ENCODE measurements around the gene AFAP1L1.

AFAP1L1 gene

GRCh38 chr5:149288436-149288835, 16.8 kb downstream of the AFAP1L1 start:
- DNase-seq = no peak

GRCh38 chr5:149289301-149289700, 17.6 kb downstream of the AFAP1L1 start:
- DNase-seq = peak; percentile 45

- no peak for DNase-seq
Measured at GRCh38 chr5:149294872-149295829, 23.5 kb downstream of the AFAP1L1 start.

- DNase-seq = no peak
Measured at GRCh38 chr5:149297340-149298025, 25.8 kb downstream of the AFAP1L1 start.

- DNase-seq = peak; percentile 17
Measured at GRCh38 chr5:149298163-149298562, 26.5 kb downstream of the AFAP1L1 start.

- DNase-seq = peak; percentile 86
Measured at GRCh38 chr5:149298842-149299404, 27.3 kb downstream of the AFAP1L1 start.

GRCh38 chr5:149299451-149300054, 27.9 kb downstream of the AFAP1L1 start:
- peak; percentile 19 for DNase-seq

GRCh38 chr5:149300441-149300840, 28.8 kb downstream of the AFAP1L1 start:
- DNase-seq = no peak

GRCh38 chr5:149301049-149301743, 29.5 kb downstream of the AFAP1L1 start:
- DNase-seq = no peak

- no peak for DNase-seq
Measured at GRCh38 chr5:149301744-149302380, 30.2 kb downstream of the AFAP1L1 start.

GRCh38 chr5:149302641-149303040, 31.0 kb downstream of the AFAP1L1 start:
- DNase-seq = peak; percentile 25

GRCh38 chr5:149303210-149303609, 31.6 kb downstream of the AFAP1L1 start:
- no peak for DNase-seq

GRCh38 chr5:149304195-149305078, 32.8 kb downstream of the AFAP1L1 start:
- no peak for DNase-seq

- DNase-seq = no peak
Measured at GRCh38 chr5:149309354-149309753, 37.7 kb downstream of the AFAP1L1 start.

GRCh38 chr5:149310488-149310887, 38.8 kb downstream of the AFAP1L1 start:
- DNase-seq = no peak

GRCh38 chr5:149310947-149311658, 39.4 kb downstream of the AFAP1L1 start:
- DNase-seq = peak; percentile 54

- DNase-seq = no peak
Measured at GRCh38 chr5:149313151-149313841, 41.6 kb downstream of the AFAP1L1 start.

GRCh38 chr5:149314571-149315111, 43.0 kb downstream of the AFAP1L1 start:
- no peak for DNase-seq

GRCh38 chr5:149315753-149316152, 44.1 kb downstream of the AFAP1L1 start:
- no peak for DNase-seq
